ENCODE measurements around the gene ARFIP2. TPM values are rescaled to one million over a fixed set of nuclear protein-coding genes. Genes with fewer than 3 reads are reported as not detected.

The ARFIP2 gene, protein sequence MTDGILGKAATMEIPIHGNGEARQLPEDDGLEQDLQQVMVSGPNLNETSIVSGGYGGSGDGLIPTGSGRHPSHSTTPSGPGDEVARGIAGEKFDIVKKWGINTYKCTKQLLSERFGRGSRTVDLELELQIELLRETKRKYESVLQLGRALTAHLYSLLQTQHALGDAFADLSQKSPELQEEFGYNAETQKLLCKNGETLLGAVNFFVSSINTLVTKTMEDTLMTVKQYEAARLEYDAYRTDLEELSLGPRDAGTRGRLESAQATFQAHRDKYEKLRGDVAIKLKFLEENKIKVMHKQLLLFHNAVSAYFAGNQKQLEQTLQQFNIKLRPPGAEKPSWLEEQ
- 55.9 to 64.6 TPM (median 58.3 TPM) in 5 replicates for total RNA-seq (2022; extraction: Qiagen RNA extraction; ENCODE audit: low read depth)

DNA sequence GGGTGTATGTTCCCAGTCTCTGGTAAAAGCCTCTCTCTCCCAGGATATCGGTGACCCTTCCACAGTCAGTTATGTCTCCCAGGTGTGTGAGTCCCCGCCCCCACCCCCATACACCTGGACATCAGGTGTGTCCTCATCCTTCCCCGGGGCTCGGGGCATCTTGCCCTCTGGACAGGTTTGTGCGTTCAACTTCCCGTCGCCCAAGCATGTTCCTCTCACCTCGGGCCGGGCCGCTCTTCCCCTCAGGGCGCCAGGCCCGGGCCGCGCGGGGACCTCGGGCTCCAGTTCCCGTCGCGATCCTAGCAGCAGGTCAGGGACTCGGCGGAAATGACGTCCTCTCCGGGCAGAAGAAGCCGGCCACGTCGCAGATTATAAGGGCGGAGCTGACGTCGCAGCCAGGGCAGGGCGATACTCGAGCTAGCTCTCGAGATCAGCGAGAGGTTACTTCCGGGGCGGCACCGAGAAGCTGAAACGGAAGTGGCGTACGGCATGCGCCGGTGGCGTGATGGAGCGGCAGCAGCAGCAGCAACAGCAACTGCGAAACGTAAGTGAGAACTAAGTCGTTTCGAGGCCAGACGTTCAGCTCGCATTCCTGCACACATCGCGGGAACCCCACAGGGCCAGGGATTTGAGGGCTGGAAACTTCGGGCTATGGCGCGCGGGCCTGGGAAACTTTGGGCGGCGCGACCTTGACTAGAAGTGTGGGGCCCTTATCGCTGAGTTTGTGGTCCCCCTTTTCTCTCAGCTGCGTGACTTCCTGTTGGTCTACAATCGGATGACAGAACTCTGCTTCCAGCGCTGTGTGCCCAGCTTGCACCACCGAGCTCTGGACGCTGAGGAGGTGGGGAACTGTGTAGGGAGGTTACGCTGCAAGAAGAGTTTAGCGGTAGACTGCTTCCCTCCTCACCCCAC is at the start of gene ARFIP2, which contains the start of gene TIMM10B:
Gene ARFIP2 (minus strand): TSS at position 320 of the 912 bp plus-strand sequence. CDS start 910 bp downstream, outside the sequence.
Gene TIMM10B (plus strand): TSS at position 490 of the 912 bp plus-strand sequence. CDS start 16 bp downstream, at position 506.

DNA sequence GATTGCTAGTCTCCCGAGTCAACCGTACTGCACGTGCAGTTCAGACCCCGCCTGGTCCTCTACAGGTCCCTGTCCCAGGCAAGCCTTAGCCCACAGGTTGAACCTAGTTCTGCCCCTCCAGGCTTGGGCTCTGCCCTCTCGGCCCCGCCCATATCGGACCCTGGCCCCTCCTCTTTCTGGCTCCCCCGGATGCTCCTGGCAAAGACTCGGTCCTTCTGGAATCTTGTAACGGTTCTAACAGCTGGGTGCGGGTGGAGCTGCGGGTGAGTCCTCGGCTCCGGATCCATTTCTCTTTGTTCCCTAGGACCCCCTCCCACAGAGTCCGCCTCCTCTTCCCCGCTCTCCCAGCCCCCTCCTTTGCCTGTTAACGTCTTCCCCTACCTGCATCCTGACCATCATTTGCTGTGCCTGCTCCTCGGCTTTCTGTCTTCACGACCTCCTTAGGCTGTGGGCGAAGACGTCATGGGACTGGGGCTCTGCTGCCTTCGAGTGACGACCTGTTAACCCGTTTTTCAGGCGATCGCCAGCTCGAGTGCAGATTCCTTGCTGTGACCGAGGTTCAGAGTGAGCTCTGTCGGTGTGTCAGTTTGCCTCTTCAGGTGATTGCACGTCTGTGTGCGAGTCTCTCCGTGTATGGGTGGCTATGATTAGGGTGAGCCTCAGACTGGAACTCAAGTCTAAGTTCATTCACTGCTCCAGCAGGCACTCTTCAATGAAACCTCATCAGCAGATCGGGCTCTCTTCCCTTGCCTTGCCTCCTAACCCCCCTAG is 16.1 kb upstream of the ARFIP2 start, which contains the start of gene DNHD1:
Gene DNHD1 (plus strand): TSS at position 212 of the 771 bp plus-strand sequence. CDS start 936 bp downstream, outside the sequence.

DNA sequence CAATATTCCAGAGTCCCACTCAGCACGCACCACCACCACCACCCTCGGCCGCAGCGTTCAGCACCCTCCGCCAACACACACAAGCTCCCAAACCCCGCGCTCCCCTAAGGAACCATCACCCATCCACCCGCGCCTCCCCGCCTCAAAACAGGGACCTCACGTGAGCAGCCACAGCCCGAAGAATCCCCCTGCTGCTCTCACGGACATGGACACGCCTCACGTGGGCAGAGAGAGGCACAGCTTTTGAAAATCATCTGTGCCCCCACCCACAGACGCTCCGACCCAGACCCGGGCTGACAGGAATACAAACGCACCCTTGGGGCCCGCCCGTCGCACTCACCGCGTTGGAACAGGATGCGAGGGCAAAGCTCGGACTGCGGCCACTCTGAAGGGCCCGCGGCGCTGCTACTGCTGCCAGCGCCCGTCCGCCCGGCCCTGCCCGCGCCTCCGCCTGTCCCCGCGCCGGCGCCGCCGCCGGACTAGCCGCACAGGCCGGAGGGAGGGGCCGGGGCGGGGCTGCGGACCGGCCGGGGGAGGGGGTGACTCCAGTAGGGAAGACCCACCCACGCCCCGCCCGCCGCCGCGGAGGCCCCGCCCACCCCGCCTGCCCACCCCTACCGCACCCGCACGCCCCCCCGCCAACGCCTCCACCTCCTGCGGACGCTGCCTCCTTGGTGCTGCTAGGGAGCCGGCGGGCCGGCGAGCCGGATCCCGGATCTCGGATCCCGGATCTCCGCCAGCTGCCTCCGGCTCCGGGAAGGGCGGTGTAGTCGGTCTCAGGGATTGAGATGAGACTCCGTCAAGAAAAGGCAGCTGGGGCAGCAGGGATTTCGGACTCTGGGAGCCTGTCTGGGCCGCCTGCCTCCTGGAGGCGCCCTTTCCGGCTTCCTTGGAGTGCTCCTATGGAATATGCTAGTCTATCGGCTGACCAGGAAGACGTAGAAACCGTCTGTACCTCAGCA is 7.4 kb downstream of the ARFIP2 start, which contains the start of gene TRIM3:
Gene TRIM3 (minus strand): TSS at position 491 of the 962 bp plus-strand sequence. CDS start 8,246 bp downstream, outside the sequence.

DNA sequence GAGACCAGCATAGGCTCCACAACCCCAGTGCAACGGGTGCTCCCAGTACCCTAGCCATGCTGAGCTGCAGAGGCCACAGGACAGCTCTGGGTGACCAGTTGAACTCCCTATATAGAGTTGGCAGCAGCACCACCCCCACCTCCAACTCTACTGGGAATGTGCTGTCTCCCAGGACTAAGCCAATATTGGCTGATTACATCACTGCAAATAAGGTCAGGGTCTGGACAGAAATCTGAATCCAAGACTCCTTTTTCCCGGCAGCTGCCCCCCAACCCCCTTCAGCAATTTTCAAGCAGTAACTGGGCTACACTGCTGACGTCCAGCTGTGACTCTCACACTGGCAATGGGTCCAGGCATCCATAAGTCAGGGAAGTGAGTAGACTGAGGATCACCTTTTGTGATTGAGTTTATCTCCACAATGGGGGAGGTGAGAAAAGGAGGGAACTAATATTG is 40.2 kb downstream of the ARFIP2 start, which contains the start of gene HPX:
Gene HPX (minus strand): TSS at position 82 of the 453 bp plus-strand sequence. CDS start 24 bp downstream, at position 58.

Other genes with a start within 250 kb of the ARFIP2 start
- 15.1 to 19.4 TPM (median 16.2 TPM) in 5 replicates for gene FHIP1B, start 246.7 kb downstream of the ARFIP2 start, total RNA-seq (2022; extraction: Qiagen RNA extraction; ENCODE audit: low read depth)
- 0.06 to 0.18 TPM in 2 of 5 replicates, not detected in the others for gene CNGA4, start 242.2 kb downstream of the ARFIP2 start, total RNA-seq (2022; extraction: Qiagen RNA extraction; ENCODE audit: low read depth)
- gene CCKBR, start 221.5 kb downstream of the ARFIP2 start, total RNA-seq (2022; extraction: Qiagen RNA extraction; ENCODE audit: low read depth) = not detected in 5 replicates
- gene CAVIN3, start 160.8 kb downstream of the ARFIP2 start, total RNA-seq (2022; extraction: Qiagen RNA extraction; ENCODE audit: low read depth) = 24.9 to 33.9 TPM (median 27.9 TPM) in 5 replicates
- gene SMPD1, start 90.9 kb downstream of the ARFIP2 start, total RNA-seq (2022; extraction: Qiagen RNA extraction; ENCODE audit: low read depth) = 9.9 to 12.3 TPM (median 11.3 TPM) in 5 replicates
- gene APBB1, start 62.2 kb downstream of the ARFIP2 start, total RNA-seq (2022; extraction: Qiagen RNA extraction; ENCODE audit: low read depth) = 18.1 to 23.2 TPM (median 18.6 TPM) in 5 replicates
- 0.31 to 0.65 TPM (median 0.55 TPM) in 5 replicates for gene HPX, start 40.3 kb downstream of the ARFIP2 start, total RNA-seq (2022; extraction: Qiagen RNA extraction; ENCODE audit: low read depth)
- 13.6 to 20.7 TPM (median 17.7 TPM) in 5 replicates for gene TRIM3, start 7.4 kb downstream of the ARFIP2 start, total RNA-seq (2022; extraction: Qiagen RNA extraction; ENCODE audit: low read depth)
- gene TIMM10B, start 170 bp upstream of the ARFIP2 start, total RNA-seq (2022; extraction: Qiagen RNA extraction; ENCODE audit: low read depth) = 26.4 to 35.2 TPM (median 33.0 TPM) in 5 replicates
- 2.6 to 3.8 TPM (median 3.3 TPM) in 5 replicates for gene DNHD1, start 15.9 kb upstream of the ARFIP2 start, total RNA-seq (2022; extraction: Qiagen RNA extraction; ENCODE audit: low read depth)
- gene RRP8, start 122.3 kb upstream of the ARFIP2 start, total RNA-seq (2022; extraction: Qiagen RNA extraction; ENCODE audit: low read depth) = 27.5 to 36.0 TPM (median 32.8 TPM) in 5 replicates
- 100.0 to 124 TPM (median 120 TPM) in 5 replicates for gene ILK, start 122.4 kb upstream of the ARFIP2 start, total RNA-seq (2022; extraction: Qiagen RNA extraction; ENCODE audit: low read depth)
- 164 to 262 TPM (median 213 TPM) in 5 replicates for gene TAF10, start 130.9 kb upstream of the ARFIP2 start, total RNA-seq (2022; extraction: Qiagen RNA extraction; ENCODE audit: low read depth)
- gene TPP1, start 138.1 kb upstream of the ARFIP2 start, total RNA-seq (2022; extraction: Qiagen RNA extraction; ENCODE audit: low read depth) = 41.5 to 52.4 TPM (median 46.7 TPM) in 5 replicates
- gene DCHS1, start 174.5 kb upstream of the ARFIP2 start, total RNA-seq (2022; extraction: Qiagen RNA extraction; ENCODE audit: low read depth) = 0.09 to 0.14 TPM (median 0.11 TPM) in 5 replicates
- gene MRPL17, start 202.0 kb upstream of the ARFIP2 start, total RNA-seq (2022; extraction: Qiagen RNA extraction; ENCODE audit: low read depth) = 94.0 to 119 TPM (median 109 TPM) in 5 replicates

All from A549 treated with CpdA at 1 μM for 4 hours (cell line).